NCI-H526 treated with DMSO at 0.1 percent for 48 hours (cell line): ENCODE measurements around the gene ASCC1.
A peak's percentile ranks its signal among the peaks of the same experiment; 100 is the strongest.

Experiments used
- DNase-seq: peaks from one replicate; lab custom pipeline; 2025; lab: John Stamatoyannopoulos, UW

ASCC1 gene

DNA sequence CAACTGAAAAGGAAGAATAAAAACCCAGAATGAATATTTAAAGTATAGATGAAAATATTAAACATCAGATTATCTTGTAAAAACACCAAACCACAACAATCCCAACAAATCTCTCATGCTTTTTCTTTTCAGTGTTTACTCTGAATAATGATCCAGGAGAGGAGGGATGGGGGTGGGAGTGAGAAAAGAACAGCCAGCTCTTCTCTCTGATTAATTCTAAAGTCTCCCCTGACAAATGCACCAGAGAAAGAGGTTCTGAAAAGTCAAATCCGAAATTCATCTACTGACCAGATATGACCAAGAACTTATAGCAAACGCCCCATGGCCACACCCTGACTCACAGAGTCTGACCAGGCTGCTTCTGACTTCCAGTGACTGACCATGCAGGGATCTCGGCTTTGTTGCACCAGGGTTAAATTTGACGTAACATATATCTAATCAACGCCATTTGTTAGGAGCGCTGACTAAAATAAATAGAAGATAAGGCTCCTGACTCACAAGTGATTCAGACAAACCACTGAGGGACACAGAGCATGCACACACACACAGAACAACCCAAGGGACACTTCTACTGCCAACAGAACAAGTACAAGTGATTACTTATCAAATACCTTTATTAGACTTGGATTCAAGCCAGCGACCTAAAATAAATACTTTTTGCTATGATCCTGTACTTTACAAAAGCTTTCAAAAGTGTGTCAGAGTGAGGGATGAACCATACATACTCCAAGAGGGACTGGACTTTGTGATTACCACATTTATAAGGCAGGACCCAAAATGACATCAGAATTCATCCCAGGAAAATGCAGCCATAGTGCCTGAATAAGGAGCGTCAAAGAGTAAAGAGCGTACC lies 118.4 kb downstream of the ASCC1 start:
- DNase-seq, result no peak

DNA sequence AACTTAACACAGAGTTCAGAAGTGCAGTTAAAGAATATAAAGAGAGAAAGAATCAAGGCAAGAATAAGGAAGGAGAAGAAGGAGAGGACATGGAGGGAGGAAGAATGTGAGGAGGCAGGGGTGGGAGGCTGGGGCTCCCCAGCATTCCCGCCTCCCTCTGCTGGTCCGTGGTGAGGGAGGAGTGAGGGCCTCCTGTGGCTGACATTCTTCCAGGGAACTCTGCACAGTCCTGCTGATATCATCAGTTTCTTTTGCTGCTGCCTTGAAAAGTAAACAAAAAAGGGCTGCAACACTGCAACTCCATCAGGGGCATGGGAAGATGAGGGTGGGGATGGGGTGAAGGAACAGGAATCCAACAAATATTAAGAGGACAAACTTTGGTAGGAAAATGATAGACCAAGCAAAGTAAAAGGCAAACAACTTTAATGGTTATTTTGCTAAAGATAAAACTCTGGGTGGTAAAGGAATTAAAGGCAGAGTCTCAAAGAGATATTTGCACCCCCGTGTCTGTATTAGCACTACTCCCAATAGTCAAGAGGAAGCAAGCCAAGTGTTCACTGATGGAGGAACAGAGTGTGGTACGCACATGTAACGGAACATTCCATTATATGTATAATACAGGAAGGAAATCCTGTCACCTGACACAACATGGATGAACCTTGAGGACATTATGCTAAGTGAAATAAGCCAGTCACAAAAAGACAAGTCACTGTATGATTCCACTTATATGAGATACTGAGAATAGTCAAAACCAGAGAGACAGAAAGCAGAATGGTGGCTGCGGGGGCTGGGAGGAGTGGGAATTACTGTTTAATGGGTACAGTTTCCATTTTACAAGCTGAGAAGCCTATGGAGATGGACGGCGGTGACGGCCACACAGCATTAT lies 119.7 kb downstream of the ASCC1 start:
- no peak for DNase-seq

DNA sequence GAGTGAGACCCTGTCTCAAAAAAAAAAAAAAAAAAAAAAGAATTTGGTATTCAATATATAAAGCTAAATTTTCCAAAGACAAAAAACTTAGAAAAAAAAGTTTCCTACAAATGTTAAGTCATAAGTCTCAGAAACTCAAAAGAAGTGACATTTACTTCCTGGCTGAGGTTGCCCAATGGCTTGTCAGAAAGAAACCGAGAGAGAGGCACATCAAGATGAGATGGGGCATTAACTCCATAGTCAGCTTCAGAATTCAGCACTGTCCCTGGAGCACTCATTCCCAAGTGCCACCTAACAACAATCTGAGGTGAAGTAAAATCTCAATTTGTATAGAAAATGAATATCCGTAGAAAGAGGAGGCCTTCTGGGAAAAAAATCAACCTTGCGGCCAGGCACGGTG lies 120.9 kb downstream of the ASCC1 start:
- no peak for DNase-seq

DNA sequence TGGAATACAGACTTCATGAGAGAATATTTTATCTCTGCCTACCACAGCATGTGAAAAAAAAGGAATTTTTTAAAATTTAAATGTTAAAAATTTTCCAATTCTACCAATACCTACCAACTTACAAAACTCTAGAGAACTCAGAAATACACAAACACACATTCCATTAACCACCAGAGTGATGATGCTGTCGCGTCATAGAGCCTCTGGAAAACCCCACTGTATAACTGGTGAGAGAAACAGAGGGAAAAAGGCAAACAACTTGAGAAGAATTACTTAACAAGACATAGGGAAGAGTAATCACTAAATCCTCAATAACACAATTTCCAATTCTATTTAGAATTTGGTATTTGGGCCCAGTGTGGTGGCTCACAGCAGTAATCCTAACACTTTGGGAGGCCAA lies 121.5 kb downstream of the ASCC1 start:
- no peak for DNase-seq

DNA sequence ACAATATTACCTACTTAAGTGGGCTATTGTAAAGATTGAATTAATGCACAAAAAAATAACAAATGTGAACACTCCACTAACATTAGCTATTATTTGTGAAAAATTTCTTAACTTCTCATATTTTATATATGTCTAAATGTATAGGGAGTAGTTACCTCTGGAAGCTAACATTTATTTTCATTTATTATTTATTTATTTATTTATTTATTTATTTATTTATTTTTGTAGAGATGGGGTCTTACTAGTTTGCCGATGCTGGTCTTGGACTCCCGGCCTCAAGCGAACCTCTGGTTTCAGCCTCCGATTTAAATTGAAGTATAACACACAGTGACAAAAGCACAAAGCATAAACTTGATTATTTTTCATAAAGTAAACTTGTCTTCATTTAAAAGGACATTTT lies 122.6 kb downstream of the ASCC1 start:
- no peak for DNase-seq

DNA sequence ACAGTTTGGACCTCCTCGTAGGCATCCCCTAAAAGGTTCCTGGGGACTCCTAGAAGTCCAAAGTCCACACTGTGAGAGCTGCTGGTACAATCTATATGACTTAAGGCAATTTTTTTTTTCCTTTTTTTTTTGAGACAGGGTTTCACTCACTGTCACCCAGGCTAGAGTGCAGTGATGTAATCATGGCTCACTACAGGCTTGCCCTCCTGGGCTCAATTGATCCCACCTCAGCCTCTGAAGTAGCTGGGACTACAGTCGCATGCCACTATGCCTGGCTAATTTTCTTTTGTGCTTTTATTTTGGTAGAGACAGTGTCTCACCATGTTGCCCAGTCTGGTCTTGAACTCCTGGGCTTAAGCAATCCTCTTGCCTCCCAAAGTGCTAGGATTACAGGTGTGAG lies 123.1 kb downstream of the ASCC1 start:
- no peak for DNase-seq

DNA sequence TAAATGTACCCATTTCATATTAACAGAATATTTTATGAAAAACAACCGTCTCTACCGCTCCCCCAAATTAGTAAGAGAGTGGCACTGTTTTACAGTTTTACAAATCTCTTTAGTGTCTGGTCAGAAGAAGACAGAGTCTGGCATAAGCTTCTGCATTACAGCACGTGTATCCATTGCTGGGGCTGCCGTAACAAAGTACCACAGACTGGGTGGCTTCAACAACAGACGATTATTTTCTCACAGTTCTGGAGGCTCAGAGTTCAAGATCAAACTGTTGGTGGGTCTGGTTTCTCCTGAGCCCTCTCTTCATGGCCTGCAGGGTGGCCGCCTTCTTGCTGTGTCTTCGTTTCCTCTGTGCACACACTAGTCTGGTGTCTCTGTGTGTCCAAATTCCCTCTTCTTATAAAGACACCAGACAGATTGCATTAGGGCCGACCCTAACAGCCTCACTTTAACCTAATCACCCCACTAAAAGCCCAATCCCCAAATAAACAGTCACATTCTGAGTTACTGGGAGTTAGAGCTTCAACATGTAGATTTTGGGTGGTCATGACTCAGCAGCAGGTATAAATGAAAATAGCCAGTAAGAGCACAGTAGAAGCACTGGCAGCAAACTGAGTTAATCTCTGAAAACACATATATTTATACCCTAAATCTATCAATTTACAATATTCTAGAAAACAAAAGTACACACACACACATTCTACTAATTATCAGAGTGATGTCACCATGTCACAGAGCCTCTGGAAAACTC lies 123.7 kb downstream of the ASCC1 start:
- no peak for DNase-seq

DNA sequence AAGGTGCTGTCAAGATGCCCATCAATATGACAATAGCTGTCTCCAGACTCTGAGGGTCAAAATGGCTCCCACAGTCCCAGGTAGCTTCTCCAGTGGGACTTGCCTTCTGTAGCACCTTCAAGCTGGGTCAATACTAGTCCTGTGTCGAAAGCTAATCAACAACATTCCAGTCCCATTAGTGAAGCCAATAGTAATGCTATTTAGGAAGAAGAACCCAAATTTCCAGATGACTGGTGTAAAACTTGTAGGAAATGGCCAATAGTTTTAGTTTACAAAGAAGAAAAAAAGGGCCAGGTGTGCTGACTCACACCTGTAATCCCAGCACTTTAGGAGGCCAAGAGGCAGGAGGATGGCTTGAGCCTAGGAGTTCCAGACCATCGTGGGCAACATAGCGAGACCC lies 125.8 kb downstream of the ASCC1 start:
- no peak for DNase-seq

DNA sequence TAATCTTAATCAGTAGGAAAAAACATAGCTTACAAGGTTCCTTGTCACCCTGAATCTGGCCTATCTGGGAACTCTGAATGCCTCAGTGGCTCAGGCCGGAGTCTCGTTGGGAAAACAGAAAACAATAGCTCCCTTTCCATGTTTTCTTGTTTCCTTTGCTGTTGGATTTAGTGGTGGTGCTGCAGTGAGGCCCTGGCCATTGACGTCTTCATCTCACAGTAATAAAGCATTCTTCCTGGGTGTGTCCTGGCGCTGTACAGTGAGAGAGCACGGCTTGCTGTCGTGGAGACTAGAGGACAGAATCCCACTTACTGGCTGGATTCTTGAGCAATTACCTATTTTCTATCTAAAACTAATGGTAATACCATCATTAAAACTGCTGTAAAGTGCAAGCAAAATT lies 126.5 kb downstream of the ASCC1 start:
- DNase-seq, result no peak

DNA sequence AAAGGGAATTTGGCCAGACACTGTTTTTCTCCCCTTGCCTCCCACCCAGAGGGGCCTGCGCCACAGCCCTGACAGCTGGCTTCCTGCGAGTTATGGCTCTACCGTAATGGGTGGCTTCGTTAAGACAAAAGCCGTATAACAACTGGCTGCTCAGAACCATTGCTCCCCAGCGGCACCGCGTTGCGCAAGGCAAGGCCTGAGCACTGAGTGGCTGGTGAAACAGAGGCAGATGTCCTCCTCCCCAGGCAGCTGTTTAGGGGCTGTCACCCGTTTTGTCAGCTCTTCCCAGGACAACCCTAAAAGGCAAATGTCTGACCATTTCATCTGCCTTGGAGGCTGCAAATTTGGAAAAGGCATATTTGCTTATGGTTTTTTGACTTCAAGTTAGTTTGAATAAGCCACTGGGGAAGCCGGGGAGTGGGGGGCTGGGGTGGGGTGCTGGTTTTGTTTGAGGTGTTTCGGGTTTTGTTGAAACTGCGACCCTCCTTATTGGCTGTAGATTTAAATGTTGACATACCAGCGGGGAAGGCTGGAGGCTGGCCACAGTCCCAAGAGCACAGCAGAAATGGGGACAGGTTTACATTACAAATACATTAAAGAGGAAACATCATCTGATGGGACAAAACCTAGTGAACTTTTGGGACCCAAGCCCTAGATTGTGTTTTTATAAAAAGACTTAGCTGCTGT lies 127.0 kb downstream of the ASCC1 start:
- DNase-seq, result no peak

DNA sequence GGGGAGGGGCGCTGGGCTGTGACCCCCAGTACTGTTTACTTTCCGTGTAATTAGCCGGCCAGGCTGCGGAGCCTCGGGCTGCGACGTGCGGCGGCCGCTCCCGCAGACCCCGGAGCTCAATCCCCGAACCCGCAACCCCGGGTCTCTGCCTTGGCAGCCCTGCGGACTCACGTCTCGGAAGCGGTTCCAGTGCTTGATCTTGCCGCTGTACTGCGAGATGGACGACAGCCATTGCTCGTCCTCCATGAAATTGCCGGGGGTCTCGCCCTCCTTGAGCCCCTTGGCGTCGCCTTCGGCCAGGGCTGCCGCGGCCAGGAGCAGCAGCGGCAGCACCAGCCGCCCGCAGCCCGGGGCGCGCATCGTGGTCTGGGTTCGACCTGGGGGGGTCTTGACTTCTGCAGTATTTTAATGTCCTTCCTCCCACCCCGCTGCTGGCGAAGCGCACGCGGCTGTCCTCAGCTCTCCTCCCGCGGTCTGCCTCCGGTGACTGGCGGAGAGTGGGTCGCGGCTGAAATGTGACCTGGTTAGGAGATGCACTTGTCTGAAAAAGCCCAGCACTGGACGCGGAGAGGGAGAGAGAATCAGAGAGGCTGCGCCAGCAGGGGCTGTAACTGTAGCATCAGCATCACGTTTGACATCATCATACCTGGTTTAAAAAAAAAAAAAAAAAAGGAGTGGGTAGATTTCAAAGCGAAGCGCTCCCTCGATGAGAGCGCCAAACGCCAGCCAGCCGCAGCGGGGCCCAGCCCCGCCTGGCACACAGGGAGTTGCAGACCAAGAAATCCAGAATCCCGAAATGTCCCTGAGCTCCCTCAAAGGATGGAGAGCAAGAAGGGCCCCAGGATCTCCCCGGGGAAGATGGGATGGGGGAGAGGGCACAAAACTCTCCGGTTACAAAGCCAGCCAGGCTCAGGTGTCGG lies 127.8 kb downstream of the ASCC1 start, which contains the start of gene SPOCK2:
SPOCK2 (minus strand) TSS at position 583 of the 920 bp plus-strand sequence; CDS start at position 360, 223 bp downstream.
- DNase-seq, result peak; percentile 4

DNA sequence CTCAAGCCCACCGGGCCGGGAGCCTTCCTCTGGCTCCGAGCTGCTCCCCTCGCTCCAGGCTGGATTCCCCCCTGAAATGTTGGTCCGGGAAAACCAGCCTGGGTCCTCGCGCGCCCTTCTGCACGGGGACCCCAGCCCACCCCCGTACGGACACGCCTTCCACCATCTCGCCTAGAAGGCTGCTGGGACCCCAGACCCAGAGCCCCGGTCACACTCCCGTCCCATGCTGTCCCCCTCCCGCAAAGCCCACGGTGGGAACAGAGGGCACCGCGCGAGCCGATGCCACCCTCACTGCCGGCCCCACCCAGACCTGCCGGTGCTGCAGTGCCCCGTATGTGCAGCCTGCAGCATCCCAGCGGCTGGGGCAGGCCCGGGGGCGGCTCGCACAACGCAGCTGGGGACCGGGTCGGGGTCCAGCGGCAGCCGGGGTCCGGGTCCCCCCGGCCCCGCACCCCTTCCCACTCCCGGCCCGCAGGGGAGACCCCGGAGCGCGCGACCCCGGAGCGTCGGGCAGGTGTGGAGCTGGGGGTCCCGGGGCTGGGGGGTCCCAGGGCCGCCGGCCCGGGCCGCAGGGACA lies 128.6 kb downstream of the ASCC1 start:
- no peak for DNase-seq

DNA sequence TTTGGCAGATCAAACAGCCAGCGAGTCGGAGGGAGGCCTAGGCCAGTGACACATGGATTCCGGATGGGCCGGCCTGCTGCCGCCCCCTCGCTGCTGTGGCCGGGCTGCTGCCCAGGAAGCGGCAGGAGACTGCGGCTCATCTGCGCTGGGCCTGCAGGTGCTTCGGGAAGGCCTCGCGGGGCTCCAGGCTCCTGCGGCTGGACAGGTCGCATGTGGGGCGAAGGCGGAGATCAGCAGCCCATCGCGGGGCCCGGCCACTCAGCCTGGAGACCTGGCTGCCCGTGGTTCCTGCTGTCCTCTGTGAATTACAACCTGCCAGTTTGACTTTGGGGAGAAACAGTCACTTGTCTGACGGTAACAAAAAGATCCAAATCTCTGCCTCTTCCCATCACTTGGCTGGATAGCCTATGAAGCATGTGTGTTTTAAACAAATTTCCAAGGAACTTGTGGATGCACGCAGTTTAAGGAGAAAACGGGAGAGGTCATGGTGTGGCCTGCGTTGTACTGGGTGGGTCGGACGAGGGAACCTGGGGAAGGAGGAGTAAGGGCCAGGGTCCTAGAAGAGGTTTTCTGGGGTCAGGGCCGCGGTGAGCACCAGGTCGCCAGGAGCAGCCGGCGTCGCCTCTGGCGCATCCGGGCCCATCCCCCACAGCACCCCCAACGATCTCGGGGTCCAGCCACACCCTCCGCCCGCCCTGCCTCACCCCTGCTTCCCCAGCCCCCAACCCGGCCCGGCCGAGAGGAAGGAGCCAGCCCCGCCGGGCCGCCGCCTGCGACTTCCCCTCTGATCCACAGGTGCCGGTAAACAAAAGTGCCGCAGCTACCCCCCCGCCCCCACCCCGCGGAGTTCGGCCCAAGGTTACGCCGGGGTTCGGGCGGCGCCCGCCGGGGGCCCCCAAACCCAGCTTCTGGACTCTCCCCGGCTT lies 129.3 kb downstream of the ASCC1 start:
- no peak for DNase-seq

DNA sequence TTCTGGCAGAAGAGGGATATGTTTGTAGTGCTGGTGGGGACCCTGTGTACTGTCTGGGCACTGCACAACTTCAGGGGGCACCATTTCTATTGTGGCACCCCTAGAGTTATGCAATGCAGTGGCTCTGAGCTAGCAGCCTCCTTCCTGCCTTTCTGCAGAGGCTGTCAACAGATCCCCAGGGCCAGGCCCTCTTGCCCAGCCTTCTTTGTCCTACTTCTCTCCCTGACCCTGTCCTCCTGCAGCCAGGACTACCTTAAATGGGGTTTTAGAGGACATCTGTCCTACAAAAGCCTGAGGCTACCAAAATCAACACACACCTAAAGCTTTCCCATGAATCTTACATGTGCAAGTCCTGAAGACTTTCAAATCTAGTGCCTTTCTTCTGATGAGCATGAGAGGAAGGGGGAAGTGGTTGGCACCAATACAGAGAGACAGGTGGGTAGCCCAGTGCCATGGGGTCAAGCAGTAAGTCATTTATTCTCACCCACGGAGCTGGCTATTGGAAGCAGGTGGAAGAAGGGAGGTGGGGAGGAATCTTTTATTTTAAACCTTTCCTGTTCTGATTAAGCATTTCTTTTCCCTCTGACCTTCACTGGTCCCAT lies 130.1 kb downstream of the ASCC1 start:
- DNase-seq, result no peak

DNA sequence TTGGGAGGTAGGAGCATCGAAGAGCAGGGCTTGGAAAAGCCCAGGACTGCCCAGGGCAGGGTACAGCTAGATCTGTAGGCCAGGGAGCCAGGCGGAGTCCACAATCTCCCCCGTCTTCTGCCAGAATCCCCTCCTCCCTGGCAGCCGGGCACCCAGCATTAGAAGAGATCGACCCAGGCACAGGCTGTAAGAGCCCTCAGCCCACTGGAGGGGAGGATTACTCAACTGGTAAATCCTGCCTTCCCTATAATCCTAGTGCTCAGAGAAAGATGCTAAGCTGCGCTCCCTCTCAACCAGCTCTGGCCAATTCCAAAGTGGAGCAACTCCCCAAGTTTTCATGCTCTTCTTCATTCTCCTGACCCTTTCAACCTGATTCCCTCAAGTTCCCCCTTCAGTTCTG lies 130.9 kb downstream of the ASCC1 start:
- DNase-seq, result no peak

DNA sequence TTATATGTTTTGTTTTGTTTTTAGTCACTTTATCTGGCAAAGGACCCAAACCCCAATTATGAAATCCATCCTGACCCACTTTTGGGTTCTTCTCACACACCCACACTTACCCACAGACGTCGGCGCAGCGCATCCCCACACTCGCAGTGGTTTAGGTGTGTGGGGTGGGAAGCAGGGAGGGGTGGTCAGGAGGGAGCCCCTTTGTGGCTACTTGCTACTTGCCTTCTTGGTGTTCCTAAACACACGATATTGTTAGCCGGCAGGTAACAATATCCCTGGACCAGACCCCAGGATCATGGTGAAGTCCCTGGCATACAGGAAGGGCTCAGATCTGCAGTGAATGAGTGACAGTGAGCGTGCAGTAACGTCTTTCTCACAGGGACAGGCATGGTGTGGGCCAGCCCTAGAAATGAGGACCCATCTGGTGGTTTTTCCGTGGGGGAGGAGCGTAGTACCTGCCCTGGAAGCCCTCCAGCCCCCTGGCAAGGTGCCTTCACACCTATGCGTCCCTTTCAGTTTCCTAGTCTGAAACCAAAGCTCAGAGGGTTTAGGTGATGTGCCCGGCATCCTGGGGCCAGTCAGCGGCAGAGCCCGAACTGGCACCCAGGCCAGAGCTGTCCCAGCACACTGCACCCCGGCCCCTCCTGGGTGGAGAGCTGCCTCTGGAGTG lies 132.2 kb downstream of the ASCC1 start:
- no peak for DNase-seq

DNA sequence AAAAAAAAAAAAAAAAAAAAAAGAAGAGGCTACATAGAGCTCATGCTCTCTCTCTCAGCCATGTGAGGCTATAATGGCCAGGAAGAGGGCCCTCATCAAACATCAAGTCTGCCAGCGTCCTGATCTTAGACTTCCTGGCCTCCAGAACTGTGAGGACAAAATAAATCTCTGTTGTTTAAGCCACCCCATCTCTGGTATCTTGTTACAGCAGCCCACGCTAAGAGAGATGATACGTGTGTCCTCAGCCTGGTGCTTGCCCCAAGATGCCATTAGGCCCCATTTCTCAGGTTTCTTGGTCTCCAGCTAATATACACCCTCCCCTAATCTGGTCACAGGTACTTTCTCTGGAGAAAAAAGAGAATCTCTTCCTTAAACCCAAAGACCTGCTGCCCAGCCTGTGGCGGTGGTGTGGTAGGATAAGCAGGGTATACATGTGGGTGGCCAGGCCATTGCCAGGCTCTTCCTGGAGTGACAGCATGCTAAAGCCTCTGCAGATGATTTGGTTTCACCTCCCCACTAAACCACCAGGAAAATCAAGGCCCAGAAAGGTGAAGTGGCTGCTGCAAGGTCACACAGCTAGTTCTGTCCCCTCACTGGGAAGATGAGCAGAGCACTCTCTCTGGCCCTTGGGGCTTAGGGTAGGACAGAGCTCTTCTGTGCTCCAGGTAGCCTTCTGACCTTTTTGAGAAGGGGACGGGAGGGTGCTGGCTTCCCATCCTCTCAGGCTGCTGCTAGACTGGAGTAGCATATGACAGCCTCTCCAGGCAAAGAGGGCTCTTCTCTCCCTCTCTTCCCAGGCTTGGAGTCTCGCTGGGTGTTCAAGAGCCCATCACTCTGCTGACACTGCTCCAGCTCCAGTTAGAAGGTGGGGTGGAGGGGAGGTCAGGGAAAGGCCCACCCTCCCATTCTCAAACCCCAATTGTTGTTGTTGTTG lies 133.0 kb downstream of the ASCC1 start:
- no peak for DNase-seq
